Measurements from ENCODE around the gene BAZ1B. TPM values are rescaled to one million over a fixed set of nuclear protein-coding genes. Genes with fewer than 3 reads are reported as not detected.

The BAZ1B gene
- total and polyA plus RNA-seq, 2 of the 4 experiments (the other 2 are of a cell fraction), result 20.2 to 45.0 TPM

- no peak for TF ChIP-seq ELK1 (IDR thresholded peaks at IDR 0.05; ENCODE audit: borderline replicate concordance, low read depth, low read length)
- TF ChIP-seq CEBPB (IDR thresholded peaks at IDR 0.05; ENCODE audit: low read depth, low read length), result no peak
Measured at GRCh38 chr7:73395538-73396503, 126.3 kb downstream of the BAZ1B start (continued).

GRCh38 chr7:73394422-73394821 is 127.7 kb downstream of the BAZ1B start:
- no peak overlapping the region for H2BK15ac ChIP-seq (ENCODE audit: low read depth, low read length)
- no peak overlapping the region for H4K91ac ChIP-seq (ENCODE audit: insufficient read depth, low read depth, low read length)
- no peak overlapping the region for H3K23ac ChIP-seq (ENCODE audit: low read depth, low read length)
- H3K18ac ChIP-seq (ENCODE audit: low read depth, low read length), result no peak overlapping the region
- H2BK120ac ChIP-seq (ENCODE audit: low read depth, low read length), result no peak overlapping the region
- no peak overlapping the region for H3K9ac ChIP-seq (ENCODE audit: low read depth, low read length)
- H4K8ac ChIP-seq (ENCODE audit: low read depth in 2 of 2, low read length in 2 of 2), result no peak overlapping the region
- H2BK5ac ChIP-seq (ENCODE audit: low read depth, low read length, poor library complexity, severe bottlenecking), result no peak overlapping the region
- ChIA-PET POLR2A (ENCODE audit: unreplicated experiment) (no interaction called here), CTCF (no interaction called here)
- H4K5ac ChIP-seq (ENCODE audit: low read depth, low read length), result no peak overlapping the region
- H3K27ac ChIP-seq (ENCODE audit: insufficient read depth, low read length), result no peak overlapping the region
- H3K9me3 ChIP-seq (ENCODE audit: control insufficient read depth, insufficient read depth, low read length), result peaks cover 8% of the 10 kb centered on the region; the same call in 1 of the 2 replicates
- H3K9me1 ChIP-seq (ENCODE audit: insufficient read depth, low read length), result no peaks in the 10 kb centered on the region
- H3K4ac ChIP-seq (ENCODE audit: low read depth, low read length), result no peak overlapping the region
- H2AK5ac ChIP-seq (ENCODE audit: low read depth, low read length), result no peak overlapping the region
- DNase-seq (no peak), ATAC-seq (ENCODE audit: low read depth) (no peak)
- H3K56ac ChIP-seq (ENCODE audit: extremely low read depth, insufficient read depth, low read length), result no peak overlapping the region
- H3K4me3 ChIP-seq (ENCODE audit: insufficient read depth, low read depth, low read length), result no peak overlapping the region
- no peaks in the 10 kb centered on the region for H3K79me1 ChIP-seq (ENCODE audit: low read depth in 1 of 2, low read length in 2 of 2)
- no CpG with 5 or more reads among the region's 3 CpGs for WGBS, 2 experiments (ENCODE audit: extremely low coverage in 2 of 2, insufficient read length in 1 of 2)
- H3K36me3 ChIP-seq (ENCODE audit: control insufficient read depth, insufficient read depth, low read length), result no peaks in the 10 kb centered on the region
- TF ChIP-seq USF2 (IDR thresholded peaks at IDR 0.05; ENCODE audit: low read depth, low read length) (no peak), ELK1 (IDR thresholded peaks at IDR 0.05; ENCODE audit: borderline replicate concordance, low read depth, low read length) (no peak), CHD1 (IDR thresholded peaks at IDR 0.05; ENCODE audit: low read depth, low read length) (no peak), FOS (IDR thresholded peaks at IDR 0.05; ENCODE audit: low read depth, low read length) (no peak), POLR2A (IDR thresholded peaks at IDR 0.05; ENCODE audit: low read depth, low read length) (no peak), RFX5 (IDR thresholded peaks at IDR 0.05; ENCODE audit: low read depth, low read length) (no peak), CTCF (conservative IDR thresholded peaks at IDR 0.05; ENCODE audit: low read depth, low read length) (no peak), MAZ (IDR thresholded peaks at IDR 0.05; ENCODE audit: borderline replicate concordance, low read depth, low read length) (no peak)
- peaks cover 9% of the 10 kb centered on the region; the same call in 1 of the 2 replicates for H3K27me3 ChIP-seq (ENCODE audit: control insufficient read depth, insufficient read depth, low read length)
- no peak overlapping the region for H3K4me2 ChIP-seq (ENCODE audit: low read depth, low read length)
- in situ Hi-C loops (cut with MboI; ENCODE audit: low sequenced_read_pairs) (no loop called here), intact Hi-C loops (cut with micrococcal nuclease) (no loop called here), dilution Hi-C loops (cut with HindIII; ENCODE audit: low sequenced_read_pairs, unreplicated experiment) (no loop called here)
- H3K14ac ChIP-seq (replicated peaks; ENCODE audit: low read depth, low read length), result no peak overlapping the region
- H2AK9ac ChIP-seq (replicated peaks; ENCODE audit: low read depth, low read length, poor library complexity), result no peak overlapping the region
- H2AFZ ChIP-seq (replicated peaks; ENCODE audit: low read length, poor library complexity), result no peak overlapping the region
- H3K4me1 ChIP-seq (ENCODE audit: control insufficient read depth, insufficient read depth, low read length), result no peaks in the 10 kb centered on the region; the same call in 1 of the 2 replicates
- H4K20me1 ChIP-seq (ENCODE audit: insufficient read depth, low read length), result no peaks in the 10 kb centered on the region
- no TSS peak for BruUV-seq (replicated peaks)
- no peak overlapping the region for H2BK20ac ChIP-seq (ENCODE audit: low read depth, low read length)
